ENCODE data around the gene KCNG2. TPM values are rescaled to one million over a fixed set of nuclear protein-coding genes. Genes with fewer than 3 reads are reported as not detected.

The KCNG2 gene
- total RNA-seq, 4 donors from 2014 or later = 0.44 TPM; not detected in 3

DNA sequence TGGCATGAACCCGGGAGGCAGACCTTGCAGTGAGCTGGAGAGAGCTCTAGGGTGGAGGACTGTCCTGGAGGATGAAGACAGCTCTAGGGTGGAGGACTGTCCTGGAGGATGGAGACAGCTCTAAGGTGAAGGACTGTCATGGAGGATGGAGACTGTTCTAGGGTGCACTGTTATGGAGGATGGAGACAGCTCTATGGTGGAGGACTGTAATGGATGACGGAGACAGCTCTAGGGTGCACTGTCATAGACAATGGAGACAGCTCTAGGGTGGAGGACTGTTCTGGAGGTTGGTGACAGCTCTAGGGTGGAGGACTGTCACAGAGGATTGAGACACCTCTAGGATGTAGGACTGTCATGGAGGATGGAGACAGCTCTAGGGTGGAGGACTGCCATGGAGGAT is 21.1 kb upstream of the KCNG2 start:
- TF ChIP-seq, protein P1, sequence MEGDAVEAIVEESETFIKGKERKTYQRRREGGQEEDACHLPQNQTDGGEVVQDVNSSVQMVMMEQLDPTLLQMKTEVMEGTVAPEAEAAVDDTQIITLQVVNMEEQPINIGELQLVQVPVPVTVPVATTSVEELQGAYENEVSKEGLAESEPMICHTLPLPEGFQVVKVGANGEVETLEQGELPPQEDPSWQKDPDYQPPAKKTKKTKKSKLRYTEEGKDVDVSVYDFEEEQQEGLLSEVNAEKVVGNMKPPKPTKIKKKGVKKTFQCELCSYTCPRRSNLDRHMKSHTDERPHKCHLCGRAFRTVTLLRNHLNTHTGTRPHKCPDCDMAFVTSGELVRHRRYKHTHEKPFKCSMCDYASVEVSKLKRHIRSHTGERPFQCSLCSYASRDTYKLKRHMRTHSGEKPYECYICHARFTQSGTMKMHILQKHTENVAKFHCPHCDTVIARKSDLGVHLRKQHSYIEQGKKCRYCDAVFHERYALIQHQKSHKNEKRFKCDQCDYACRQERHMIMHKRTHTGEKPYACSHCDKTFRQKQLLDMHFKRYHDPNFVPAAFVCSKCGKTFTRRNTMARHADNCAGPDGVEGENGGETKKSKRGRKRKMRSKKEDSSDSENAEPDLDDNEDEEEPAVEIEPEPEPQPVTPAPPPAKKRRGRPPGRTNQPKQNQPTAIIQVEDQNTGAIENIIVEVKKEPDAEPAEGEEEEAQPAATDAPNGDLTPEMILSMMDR (IDR thresholded peaks at IDR 0.05; ENCODE audit: low read depth) = no peak

DNA sequence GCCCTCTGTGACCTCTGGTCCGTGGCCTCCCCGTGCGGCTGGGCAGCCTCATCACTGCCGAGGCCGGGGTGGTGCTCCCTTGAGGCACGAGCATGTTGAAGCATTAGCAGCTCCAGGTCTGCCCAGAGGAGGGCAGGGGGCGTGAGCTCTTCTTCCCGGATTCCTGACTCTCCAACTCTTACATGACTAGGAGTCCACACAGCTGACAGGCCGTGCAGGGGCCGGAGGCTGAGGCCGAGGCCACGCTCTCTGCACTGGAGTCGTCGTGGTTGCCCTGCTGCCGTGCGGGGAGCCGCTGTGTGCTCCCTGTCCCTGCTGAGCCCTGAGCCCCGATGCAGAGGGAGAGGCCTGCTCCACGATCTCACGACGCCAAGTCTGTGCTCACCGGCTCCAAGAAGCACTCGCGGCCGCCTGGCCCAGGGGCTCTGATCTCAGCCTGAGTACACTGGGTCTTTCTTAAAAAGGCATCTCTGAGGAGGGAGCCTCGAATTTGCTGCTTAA is 19.4 kb upstream of the KCNG2 start:
- TF ChIP-seq, protein P1 (IDR thresholded peaks at IDR 0.05; ENCODE audit: low read depth) = no peak

DNA sequence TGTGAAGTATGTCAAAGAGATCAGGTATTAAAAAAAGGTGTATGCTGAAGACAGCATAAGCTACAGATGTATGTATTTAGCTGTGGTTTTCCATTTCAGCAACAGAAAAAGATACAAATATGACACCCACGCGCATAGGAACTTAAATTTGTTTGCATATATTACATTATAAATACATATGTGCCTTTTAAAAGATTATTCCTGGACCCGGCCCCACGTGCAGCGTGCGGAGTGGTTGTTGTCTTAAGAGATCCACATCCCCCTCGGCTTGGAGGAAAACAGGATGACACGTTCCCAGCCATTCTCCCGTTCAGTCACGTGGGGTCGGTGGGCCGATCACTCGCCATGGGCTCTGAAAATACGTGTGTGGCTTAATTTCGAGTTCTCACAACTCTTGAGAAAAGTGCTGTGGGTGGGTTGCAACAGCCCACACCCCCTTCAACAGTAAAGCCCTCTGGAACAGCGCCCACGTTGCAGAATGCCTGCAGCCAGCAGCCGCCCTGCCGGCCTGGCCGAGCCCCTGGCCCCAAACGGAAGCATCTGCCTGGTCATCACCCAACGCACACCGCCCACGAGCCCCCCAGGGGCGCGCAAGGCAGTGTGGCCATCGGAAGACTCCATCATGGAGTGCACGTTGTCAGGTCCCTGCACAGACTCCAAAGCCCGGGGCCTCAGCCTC is 18.6 kb upstream of the KCNG2 start:
- TF ChIP-seq, protein P1 (IDR thresholded peaks at IDR 0.05; ENCODE audit: low read depth) = no peak

DNA sequence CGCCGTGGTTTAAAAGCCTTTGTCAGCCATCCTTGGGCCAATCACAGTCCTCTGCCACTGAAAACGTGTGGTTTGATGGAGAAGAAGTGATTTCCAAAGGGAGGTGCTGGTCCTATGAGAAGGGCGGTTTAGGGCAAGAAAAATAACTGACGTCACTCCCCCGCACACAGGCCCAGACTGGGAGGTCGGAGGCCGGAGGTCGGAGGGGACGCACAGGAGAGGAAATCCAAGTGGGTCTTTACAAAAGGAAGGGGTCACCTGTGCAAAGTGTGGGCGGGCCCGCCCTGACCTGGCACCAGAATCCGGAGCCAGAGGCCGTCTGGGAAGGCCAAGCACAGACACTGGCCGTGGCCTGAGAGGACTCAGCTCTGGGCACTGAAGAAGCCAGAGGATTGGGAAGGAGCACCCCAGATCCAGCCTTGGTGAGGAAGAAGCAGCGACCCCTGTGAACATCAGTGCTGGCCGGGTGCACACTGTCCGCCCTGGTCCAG is 18.0 kb upstream of the KCNG2 start:
- TF ChIP-seq, protein P1 (IDR thresholded peaks at IDR 0.05; ENCODE audit: low read depth) = no peak

DNA sequence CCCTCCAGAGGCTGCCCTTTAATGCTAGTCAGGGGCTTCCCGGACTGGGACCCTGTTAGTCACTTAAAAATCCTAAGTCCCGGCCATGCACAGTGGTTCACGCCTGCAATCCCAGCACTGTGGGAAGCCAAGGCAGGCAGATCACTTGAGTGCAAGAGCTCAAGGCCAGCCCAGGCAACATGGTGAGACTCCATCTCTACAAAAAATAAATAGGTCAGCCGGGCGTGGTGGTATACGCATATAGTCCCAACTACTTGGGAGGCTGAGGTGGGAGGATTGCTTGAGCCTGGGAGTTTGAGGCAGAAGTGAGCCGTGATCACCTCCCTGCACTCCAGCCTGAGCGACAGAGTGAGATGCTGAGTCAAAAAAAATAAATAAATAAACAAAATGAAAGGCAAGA is 17.2 kb upstream of the KCNG2 start:
- TF ChIP-seq, protein P1 (IDR thresholded peaks at IDR 0.05; ENCODE audit: low read depth) = no peak

DNA sequence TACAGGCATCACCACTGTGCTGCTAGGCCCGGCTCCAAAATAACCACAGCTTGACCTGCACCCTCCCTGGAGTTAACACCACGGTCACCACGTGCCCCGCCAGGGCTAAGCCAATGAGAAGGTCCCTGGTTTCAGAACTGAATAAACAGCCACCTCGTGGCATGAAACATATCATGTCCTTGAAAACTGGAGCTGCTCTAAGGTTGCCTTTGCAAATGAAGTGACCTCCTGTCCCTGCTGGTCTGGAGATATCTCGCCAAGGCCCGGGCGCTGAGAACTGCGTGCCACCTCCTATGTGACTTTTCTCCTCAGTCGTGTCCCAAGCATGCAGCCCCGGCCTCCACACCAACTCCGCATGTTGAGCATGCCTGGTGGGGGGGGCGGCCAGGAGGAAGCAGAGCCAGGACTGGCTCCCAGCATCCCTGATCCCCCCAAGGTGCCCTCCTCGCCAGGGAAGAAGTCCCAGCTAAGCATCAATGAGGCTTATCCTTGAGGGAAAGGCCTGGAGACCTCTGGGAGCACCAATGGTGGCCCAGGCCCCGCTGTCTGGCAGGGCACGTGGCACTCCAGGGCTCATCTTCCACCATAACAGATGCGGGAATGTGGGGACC is 16.3 kb upstream of the KCNG2 start:
- TF ChIP-seq, protein P1 (IDR thresholded peaks at IDR 0.05; ENCODE audit: low read depth) = no peak

DNA sequence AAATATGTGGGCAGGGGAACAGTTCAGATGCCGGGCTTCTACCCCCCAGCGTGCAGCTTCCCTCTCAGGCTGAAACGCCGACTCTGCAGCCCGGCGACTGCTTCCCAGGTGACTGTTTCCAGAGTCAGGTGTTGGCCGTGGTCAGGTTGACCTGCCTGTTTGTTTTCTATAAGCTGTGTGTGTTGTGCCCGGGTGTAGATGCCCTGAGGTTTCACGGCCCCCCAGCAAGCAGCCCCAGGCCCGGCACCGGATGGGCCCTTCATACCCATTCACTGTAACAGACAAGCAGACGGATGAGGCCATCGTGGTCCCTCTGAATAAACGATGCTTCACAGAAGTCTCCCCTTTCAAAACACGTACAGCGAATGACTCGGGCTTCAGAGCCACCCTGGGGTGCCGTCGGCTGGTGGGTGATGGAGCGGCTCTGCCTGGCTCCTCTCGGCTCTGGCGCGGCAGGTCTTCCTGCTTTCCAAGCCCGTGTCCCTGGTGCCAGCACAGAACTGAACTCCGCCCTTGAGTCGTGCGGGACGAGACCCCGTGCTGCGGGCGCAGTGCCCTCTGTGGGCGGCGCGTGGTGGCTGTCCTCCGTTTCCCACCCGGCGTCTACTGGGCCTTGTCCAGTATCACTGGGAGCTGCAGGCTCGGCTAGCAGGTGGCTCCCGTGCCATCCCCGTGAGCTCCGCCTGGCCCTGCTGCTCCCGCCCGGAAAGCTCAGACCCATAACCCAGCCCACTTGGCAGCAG is 15.0 kb upstream of the KCNG2 start:
- TF ChIP-seq, protein P1 (IDR thresholded peaks at IDR 0.05; ENCODE audit: low read depth) = no peak
